WTC11 (cell line): Measurements from ENCODE around the gene ADAMTS18. TPM values are rescaled to one million over a fixed set of nuclear protein-coding genes. Genes with fewer than 3 reads are reported as not detected.
"Not testable (repeated sequence)": the region's sequence is repeated elsewhere in the genome, so short reads cannot be mapped to it uniquely, and the experiment has no call there.

Experiments
- ATAC-seq: fragments of 200-7000 bp; cut with Tn5 transposase; 2 replicates; pipeline ENCODE4 v1.10.0; 2021; ENCODE audit warnings: mild to moderate bottlenecking, moderate library complexity
- CTCF ChIA-PET: fragments of 300-600 bp; sonication (Branson Sonifier 250); formaldehyde crosslinking; loops from one replicate; lab custom pipeline; 2021; ENCODE audit warnings: antibody characterized with exemption; lab: Charles Lee
- POLR2A ChIA-PET: fragments of 350-600 bp; sonication (Branson Sonifier 250); formaldehyde crosslinking; loops from one replicate; lab custom pipeline; 2021; ENCODE audit warnings: antibody characterized with exemption; lab: Charles Lee
- DNase-seq: peaks from one replicate; pipeline ENCODE4 v3.0.0; 2021; ENCODE audit warnings: low spot score
- H3K27ac Mint-ChIP-seq: 2 replicates; pipeline ENCODE4 v1.8.0; 2021; ENCODE audit warnings: mixed read lengths
- H3K27me3 Mint-ChIP-seq: 2 replicates; pipeline ENCODE4 v1.8.0; 2021; ENCODE audit warnings: low read depth, mild to moderate bottlenecking, moderate library complexity, mixed read lengths
- H3K36me3 Mint-ChIP-seq: 2 replicates; pipeline ENCODE4 v1.8.0; 2021; ENCODE audit warnings: mixed read lengths
- H3K4me1 Mint-ChIP-seq: 2 replicates; pipeline ENCODE4 v1.8.0; 2022; ENCODE audit warnings: mixed read lengths
- H3K4me3 Mint-ChIP-seq: 2 replicates; pipeline ENCODE4 v1.8.0; 2021; ENCODE audit warnings: mild to moderate bottlenecking, moderate library complexity, mixed read lengths
- H3K9me3 Mint-ChIP-seq: 2 replicates; pipeline ENCODE4 v1.8.0; 2021; ENCODE audit warnings: mixed read lengths
- ARID4B ChIP-seq: sonication (generic); formaldehyde crosslinking; IDR thresholded peaks from 2 replicates; pipeline ENCODE4 v1.8.0; 2023; ENCODE audit warnings: missing genetic modification reagents, mild to moderate bottlenecking, borderline replicate concordance
- ATF6 ChIP-seq: sonication (generic); formaldehyde crosslinking; IDR thresholded peaks from 2 replicates; pipeline ENCODE4 v1.8.1; 2023; ENCODE audit warnings: mild to moderate bottlenecking, missing genetic modification reagents
- CREB1 ChIP-seq: sonication (generic); formaldehyde crosslinking; IDR thresholded peaks from 2 replicates; pipeline ENCODE4 v1.8.0; 2023; ENCODE audit warnings: mild to moderate bottlenecking, missing genetic modification reagents
- ELF4 ChIP-seq: sonication (generic); formaldehyde crosslinking; IDR thresholded peaks from 2 replicates; pipeline ENCODE4 v1.8.1; 2022; ENCODE audit warnings: low read depth, mild to moderate bottlenecking, moderate library complexity, missing genetic modification reagents
- EMX1 ChIP-seq: fragments of 250-450 bp; sonication (Bioruptor Pico); IDR thresholded peaks from 2 replicates; pipeline ENCODE4 v1.8.0; 2021; ENCODE audit warnings: mild to moderate bottlenecking
- ERG ChIP-seq: fragments of 250-450 bp; sonication (Bioruptor Pico); IDR thresholded peaks from 2 replicates; pipeline ENCODE4 v1.8.0; 2021; ENCODE audit warnings: mild to moderate bottlenecking
- FOXJ3 ChIP-seq: sonication (generic); formaldehyde crosslinking; IDR thresholded peaks from 2 replicates; pipeline ENCODE4 v1.9.0; 2021; ENCODE audit warnings: missing genetic modification reagents, mild to moderate bottlenecking, borderline replicate concordance
- FOXK1 ChIP-seq: sonication (generic); formaldehyde crosslinking; IDR thresholded peaks from 2 replicates; pipeline ENCODE4 v1.8.0; 2022; ENCODE audit warnings: mild to moderate bottlenecking, moderate library complexity, missing genetic modification reagents
- GABPB1 ChIP-seq: sonication (generic); formaldehyde crosslinking; IDR thresholded peaks from 2 replicates; pipeline ENCODE4 v1.8.1; 2023; ENCODE audit warnings: mild to moderate bottlenecking, missing genetic modification reagents
- IRF2 ChIP-seq: sonication (generic); formaldehyde crosslinking; IDR thresholded peaks from 2 replicates; pipeline ENCODE4 v1.8.0; 2022; ENCODE audit warnings: low read depth, missing genetic modification reagents, borderline replicate concordance
- RELA ChIP-seq: sonication (generic); formaldehyde crosslinking; IDR thresholded peaks from 2 replicates; pipeline ENCODE4 v1.8.1; 2022; ENCODE audit warnings: missing genetic modification reagents, mild to moderate bottlenecking, borderline replicate concordance
- RORB ChIP-seq: fragments of 250-450 bp; sonication (Bioruptor Pico); IDR thresholded peaks from 2 replicates; pipeline ENCODE4 v1.9.0; 2021; ENCODE audit warnings: mild to moderate bottlenecking
- STAT6 ChIP-seq: sonication (generic); formaldehyde crosslinking; conservative IDR thresholded peaks from 2 replicates; pipeline ENCODE4 v1.8.1; 2023; ENCODE audit warnings: mild to moderate bottlenecking, low read depth, missing genetic modification reagents, moderate library complexity
- TCF7 ChIP-seq: sonication (generic); formaldehyde crosslinking; IDR thresholded peaks from 2 replicates; pipeline ENCODE4 v1.8.0; 2022; ENCODE audit warnings: mild to moderate bottlenecking, low read depth, missing genetic modification reagents, moderate library complexity
- TEAD1 ChIP-seq: sonication (generic); formaldehyde crosslinking; IDR thresholded peaks from 2 replicates; pipeline ENCODE4 v1.8.0; 2022; ENCODE audit warnings: mild to moderate bottlenecking, missing genetic modification reagents
- ZNF425 ChIP-seq: fragments of 250-450 bp; sonication (Bioruptor Pico); conservative IDR thresholded peaks from 2 replicates; pipeline ENCODE4 v1.9.0; 2021; ENCODE audit warnings: mild to moderate bottlenecking
- total RNA-seq: library from RNA; stranded (reverse); gene quantifications from 3 replicates; pipeline ENCODE4 v1.2.3, GENCODE V29; 2021

The ADAMTS18 gene
- total RNA-seq, 1 experiment from 2014 or later: 0.17 TPM

GRCh38 chr16:77246150-77246549 lies 188.7 kb downstream of the ADAMTS18 start:
- H3K9me3 Mint-ChIP-seq: peaks cover 5% of the 10 kb centered on the region
- DNase-seq: no peak
- no peak overlapping the region for H3K4me3 Mint-ChIP-seq
- ATAC-seq: no peak
- no peak overlapping the region for H3K27ac Mint-ChIP-seq
- no peaks in the 10 kb centered on the region for H3K4me1 Mint-ChIP-seq
- POLR2A ChIA-PET: no interaction called here
- no peaks in the 10 kb centered on the region for H3K36me3 Mint-ChIP-seq
- TF ChIP-seq ATF6 (CRISPR knock-in tag) (no peak), IRF2 (CRISPR knock-in tag) (no peak), ELF4 (CRISPR knock-in tag) (no peak), TCF7 (CRISPR knock-in tag) (no peak), GABPB1 (no peak), RELA (no peak), FOXJ3 (CRISPR knock-in tag) (no peak)
- CTCF ChIA-PET: interaction anchor here (1.4 kb wide), 1 partner anchor 338 kb away, joined by 3 read pairs; no protein-coding TSS in a partner anchor
- no peaks in the 10 kb centered on the region; the same call in 1 of the 2 replicates for H3K27me3 Mint-ChIP-seq

GRCh38 chr16:77242471-77242870 lies 192.4 kb downstream of the ADAMTS18 start:
- DNase-seq, H3K27ac Mint-ChIP-seq, H3K4me3 Mint-ChIP-seq, H3K27me3 Mint-ChIP-seq, H3K36me3 Mint-ChIP-seq, ATAC-seq, POLR2A ChIA-PET, H3K9me3 Mint-ChIP-seq, CTCF ChIA-PET: not testable (repeated sequence)
- peaks cover 26% of the 10 kb centered on the region for H3K4me1 Mint-ChIP-seq

- CTCF ChIA-PET: interaction anchor here (1.4 kb wide), 1 partner anchor 199 kb away, joined by 5 read pairs; no protein-coding TSS in a partner anchor
- TF ChIP-seq CREB1 (CRISPR knock-in tag) (no peak), TEAD1 (CRISPR knock-in tag) (no peak), FOXK1 (CRISPR knock-in tag) (no peak), EMX1 (CRISPR knock-in tag) (no peak), ZNF425 (no peak), RORB (CRISPR knock-in tag) (no peak), ERG (CRISPR knock-in tag) (no peak), STAT6 (CRISPR knock-in tag) (no peak), ARID4B (CRISPR knock-in tag) (no peak)
- H3K27ac Mint-ChIP-seq: no peak overlapping the region
- H3K4me1 Mint-ChIP-seq: peaks cover 46% of the 10 kb centered on the region
- ATAC-seq (no peak), DNase-seq (no peak)
- POLR2A ChIA-PET: no interaction called here
- H3K4me3 Mint-ChIP-seq: no peak overlapping the region
- no peaks in the 10 kb centered on the region for H3K36me3 Mint-ChIP-seq
- H3K27me3 Mint-ChIP-seq: peaks cover 5% of the 10 kb centered on the region
- H3K9me3 Mint-ChIP-seq: peaks cover 5% of the 10 kb centered on the region
These were observed 196.2 kb downstream of the ADAMTS18 start for GRCh38 chr16:77238593-77238992.
